GM12872 (cell line): ENCODE measurements around the gene CCDC7.

Experiments used
- TF ChIP-seq, protein P1 (sequence below): IDR thresholded peaks from 3 replicates; pipeline ENCODE4 v1.5.1; 2011; ENCODE audit warnings: low read depth, mild to moderate bottlenecking, low read length, moderate library complexity; ENCODE audit not compliant: insufficient read depth

Gene CCDC7

DNA sequence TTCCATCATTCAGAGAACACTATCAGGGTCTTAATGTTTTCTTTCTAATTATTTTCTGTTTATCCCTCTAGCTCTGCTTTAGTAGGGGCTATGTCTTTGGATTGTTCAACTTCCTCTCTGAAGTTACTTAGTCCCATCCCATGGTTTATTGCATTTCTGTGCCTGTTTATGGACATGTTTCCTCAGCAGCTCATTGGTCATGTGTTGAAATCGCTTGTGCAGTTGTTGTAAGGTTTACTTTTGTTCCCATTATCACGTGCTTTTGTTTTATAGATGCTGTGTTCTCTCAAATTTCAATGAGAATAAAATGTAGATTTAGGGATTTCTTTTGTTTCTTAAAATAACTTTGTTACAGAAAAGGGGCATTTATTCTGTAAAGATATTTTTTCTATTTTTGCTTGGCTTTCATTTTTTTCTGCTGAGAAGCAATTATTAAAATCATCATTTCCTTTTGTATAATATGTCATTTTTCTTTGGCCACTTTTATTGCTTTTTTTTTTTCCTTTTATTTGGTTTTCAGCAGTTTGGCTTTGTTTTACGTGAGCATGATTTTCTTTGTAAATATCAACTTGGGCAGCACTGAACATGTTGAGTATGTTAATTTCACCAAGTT lies 110.9 kb downstream of the CCDC7 start:
- TF ChIP-seq, protein P1, sequence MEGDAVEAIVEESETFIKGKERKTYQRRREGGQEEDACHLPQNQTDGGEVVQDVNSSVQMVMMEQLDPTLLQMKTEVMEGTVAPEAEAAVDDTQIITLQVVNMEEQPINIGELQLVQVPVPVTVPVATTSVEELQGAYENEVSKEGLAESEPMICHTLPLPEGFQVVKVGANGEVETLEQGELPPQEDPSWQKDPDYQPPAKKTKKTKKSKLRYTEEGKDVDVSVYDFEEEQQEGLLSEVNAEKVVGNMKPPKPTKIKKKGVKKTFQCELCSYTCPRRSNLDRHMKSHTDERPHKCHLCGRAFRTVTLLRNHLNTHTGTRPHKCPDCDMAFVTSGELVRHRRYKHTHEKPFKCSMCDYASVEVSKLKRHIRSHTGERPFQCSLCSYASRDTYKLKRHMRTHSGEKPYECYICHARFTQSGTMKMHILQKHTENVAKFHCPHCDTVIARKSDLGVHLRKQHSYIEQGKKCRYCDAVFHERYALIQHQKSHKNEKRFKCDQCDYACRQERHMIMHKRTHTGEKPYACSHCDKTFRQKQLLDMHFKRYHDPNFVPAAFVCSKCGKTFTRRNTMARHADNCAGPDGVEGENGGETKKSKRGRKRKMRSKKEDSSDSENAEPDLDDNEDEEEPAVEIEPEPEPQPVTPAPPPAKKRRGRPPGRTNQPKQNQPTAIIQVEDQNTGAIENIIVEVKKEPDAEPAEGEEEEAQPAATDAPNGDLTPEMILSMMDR = no peak

DNA sequence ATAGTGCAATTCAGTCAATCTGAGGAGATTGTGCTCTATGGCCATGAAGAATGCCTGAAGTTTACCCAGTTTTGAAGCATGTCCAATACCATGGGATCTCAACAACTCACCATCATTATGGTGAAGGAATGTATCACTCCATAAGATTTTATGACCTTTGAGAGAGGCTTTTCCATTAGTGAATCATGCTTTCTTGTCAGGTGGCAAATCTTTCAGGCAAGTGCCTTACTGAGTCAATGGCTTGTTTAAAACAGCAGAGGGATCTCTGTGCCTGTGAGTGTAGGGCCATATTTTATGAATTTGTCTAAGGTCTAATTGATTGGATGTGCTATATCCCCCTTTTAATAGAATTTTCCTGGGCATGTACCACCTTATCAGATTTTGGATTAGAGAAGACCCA lies 131.5 kb downstream of the CCDC7 start:
- TF ChIP-seq, protein P1 = no peak

DNA sequence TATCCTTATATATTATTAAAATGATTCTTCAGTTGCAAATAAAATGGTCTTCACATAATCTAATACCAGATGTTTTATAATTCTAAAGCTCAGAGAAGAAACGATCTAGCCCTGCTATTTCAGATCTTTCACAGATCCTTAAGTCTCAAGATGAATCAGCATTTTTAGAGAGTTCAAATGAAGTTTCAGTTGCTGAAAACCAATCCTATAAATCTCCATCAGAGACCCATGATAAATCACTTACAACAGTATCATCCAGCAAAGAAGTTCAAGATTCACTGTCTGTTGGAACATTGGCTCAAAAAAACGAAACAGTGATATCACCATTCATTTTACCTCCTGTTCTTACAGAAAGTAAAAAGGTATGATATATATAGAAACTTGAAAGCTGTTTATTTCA lies 137.0 kb downstream of the CCDC7 start:
- TF ChIP-seq, protein P1 = no peak

DNA sequence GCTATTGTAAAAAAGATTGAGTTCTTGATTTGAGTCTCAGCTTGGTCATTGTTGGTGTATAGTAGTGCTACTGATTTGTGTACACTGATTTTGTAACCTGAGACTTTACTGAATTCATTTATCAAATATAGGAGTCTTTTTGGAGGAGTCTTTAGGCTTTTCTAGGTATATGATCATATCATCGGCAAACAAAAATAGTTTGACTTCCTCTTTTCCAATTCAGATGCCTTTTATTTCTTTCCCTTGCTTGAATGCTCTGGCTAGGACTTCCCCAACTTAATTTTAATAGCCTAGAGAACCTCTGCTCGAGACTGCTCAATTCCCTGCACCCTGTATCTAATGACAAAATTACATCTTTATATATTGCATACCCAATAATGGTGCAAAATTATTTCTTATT lies 154.4 kb downstream of the CCDC7 start:
- TF ChIP-seq, protein P1 = no peak

DNA sequence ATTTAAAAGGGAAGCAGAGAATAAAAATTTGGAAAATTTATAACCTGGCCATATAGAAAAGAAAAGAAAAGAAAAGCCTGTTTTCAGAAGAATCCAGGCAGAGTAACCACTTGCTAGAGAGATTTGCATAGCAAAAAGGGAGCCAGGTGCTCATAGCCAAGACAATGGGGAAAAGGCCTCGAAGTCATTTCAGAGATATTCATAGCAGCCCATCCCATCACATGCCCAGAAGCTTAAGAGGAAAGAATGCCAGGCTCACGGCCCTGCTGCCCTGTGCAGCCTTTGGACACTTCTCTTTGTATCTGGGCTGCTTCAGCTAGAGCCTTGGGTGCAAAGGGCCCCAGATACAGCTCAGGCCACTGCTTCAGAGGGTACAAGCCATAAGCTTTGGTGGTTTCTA lies 159.8 kb downstream of the CCDC7 start:
- TF ChIP-seq, protein P1 = no peak

DNA sequence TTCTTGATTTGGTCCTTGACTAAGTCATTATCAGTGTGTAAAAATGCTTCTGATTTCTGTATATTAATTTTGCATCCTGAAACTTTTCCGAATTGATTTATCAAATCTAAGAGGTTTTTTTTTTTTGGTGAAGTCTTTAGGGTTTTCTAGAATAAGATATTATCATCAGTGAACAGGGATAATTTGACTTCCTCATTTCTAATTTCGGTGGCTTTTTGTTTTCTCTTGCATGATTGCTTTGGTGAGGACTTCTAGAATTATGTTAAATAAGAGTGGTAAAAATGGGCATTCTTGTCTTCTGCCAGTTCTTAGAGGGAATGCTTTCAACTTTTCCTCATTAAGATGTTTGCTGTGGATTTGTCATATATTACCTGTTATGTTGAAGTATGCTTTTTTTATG lies 170.5 kb downstream of the CCDC7 start:
- TF ChIP-seq, protein P1 = no peak

DNA sequence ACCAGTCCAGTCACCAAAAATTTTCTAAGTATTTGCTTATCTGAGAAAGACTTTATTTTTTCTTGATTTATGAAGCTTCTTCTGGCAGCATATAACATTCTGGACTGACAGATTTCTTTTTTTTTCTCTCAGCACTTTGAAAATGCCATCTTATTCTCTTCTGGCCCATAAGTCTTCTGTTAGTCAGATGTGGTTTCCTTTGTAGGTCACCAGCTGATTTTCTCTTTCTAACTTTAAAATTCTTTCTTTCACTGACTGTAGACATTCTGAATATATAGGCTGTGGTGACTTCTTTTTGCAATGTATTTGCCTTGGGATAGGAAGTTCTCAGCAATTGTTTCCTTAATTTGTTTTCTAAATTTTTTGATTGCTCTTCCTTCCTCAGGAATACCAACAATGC lies 172.5 kb downstream of the CCDC7 start:
- TF ChIP-seq, protein P1 = no peak

DNA sequence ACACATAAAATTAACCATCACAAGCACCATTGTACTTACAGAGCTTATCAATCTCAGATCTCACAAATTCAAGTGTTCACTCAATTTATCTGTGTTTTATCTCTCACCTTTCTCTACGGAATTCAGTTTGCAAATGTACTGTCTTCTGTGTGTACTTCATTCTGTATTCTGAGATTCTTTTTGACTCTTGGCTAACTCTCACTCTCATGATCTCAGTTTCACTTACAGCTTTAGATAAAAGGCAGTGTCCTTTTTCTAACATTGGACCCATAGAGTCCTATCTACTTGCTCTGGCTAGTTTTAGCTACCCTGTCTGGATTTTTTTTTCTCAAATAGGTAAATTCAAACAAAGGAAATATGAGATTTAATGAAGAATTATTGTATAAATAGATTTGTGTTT lies 176.0 kb downstream of the CCDC7 start:
- TF ChIP-seq, protein P1 = no peak
